Adrenal gland (tissue), 12 donors: ENCODE measurements around the gene ELP5. TPM values are rescaled to one million over a fixed set of nuclear protein-coding genes. Genes with fewer than 3 reads are reported as not detected.

Experiments
- DNase-seq, 7 donors: peaks; one replicate each; pipeline ENCODE4 v3.0.0-alpha.2; 2019 to 2020
- H3K27ac ChIP-seq, 5 donors: fragments of 200-600 bp; sonication (generic) in 4 of 5; 1 replicate in 3 of 5; 2 replicates in 2 of 5; pipeline versions ENCODE4 v1.5.1 to v1.8.0; 2016 to 2020; ENCODE audit warnings: mild to moderate bottlenecking in 1 of 5
- H3K27me3 ChIP-seq: fragments of 200-600 bp; 2 replicates; pipeline ENCODE4 v1.8.0; 2021
- H3K36me3 ChIP-seq, 2 donors: fragments of 200-600 bp; replicated peaks in 1 of 2; 1 replicate in 1 of 2; 2 replicates in 1 of 2; pipeline versions ENCODE4 v1.5.1 to v1.8.0; 2018 to 2022
- H3K4me1 ChIP-seq, 2 donors: fragments of 200-600 bp; replicated peaks in 1 of 2; 1 replicate in 1 of 2; 2 replicates in 1 of 2; pipeline versions ENCODE4 v1.5.1 to v1.8.0; 2018 to 2021
- H3K4me3 ChIP-seq, 4 donors: fragments of 200-600 bp; sonication (generic) in 3 of 4; one replicate each; pipeline ENCODE4 v1.5.1; 2016 to 2018
- H3K9me3 ChIP-seq, 3 donors: fragments of 200-600 bp; sonication (generic) in 1 of 3; replicated peaks in 1 of 3; 1 replicate in 2 of 3; 2 replicates in 1 of 3; pipeline versions ENCODE4 v1.5.1 to v1.8.0; 2016 to 2021
- CTCF ChIP-seq, 6 experiments: fragments of 450-650 bp in 4 of 6; fragments of 200-600 bp in 2 of 6; sonication (generic) in 1 of 6; IDR thresholded peaks; 1 replicate in 5 of 6; 2 replicates in 1 of 6; pipeline versions ENCODE4 v1.5.1 to v1.8.0; 2016 to 2021; ENCODE audit warnings: antibody characterized with exemption in 6 of 6, mild to moderate bottlenecking in 2 of 6, moderate library complexity in 1 of 6
- POLR2A ChIP-seq, 2 donors: fragments of 450-650 bp; IDR thresholded peaks; one replicate each; pipeline ENCODE4 v1.6.1; 2017; ENCODE audit warnings: antibody characterized with exemption in 2 of 2, mild to moderate bottlenecking in 2 of 2, moderate library complexity in 1 of 2
- WGBS, 4 donors: extraction: QIAGEN DNeasy Blood & Tissue Kit in 2 of 4; methylation state at CpG; one replicate each; pipeline versions ENCODE4 v1.1.5 to v1.1.7; 2013 to 2017; 5-methylcytosine and 5-hydroxymethylcytosine counted together
- intact Hi-C, 2 donors: fragments of 100-400 bp; cut with DNase I; formaldehyde crosslinking; loops; one replicate each; pipeline versions ENCODE4 v1.14.1 to v1.15.0; 2022 to 2023
- polyA plus RNA-seq, 3 donors: library from polyadenylated mRNA; stranded (reverse); fragments of 200-250 nt in 2 of 3; fragments of 350-450 nt in 1 of 3; fragmentation: Illumina TruSeq in 1 of 3; extraction: RNeasy Lipid Tissue Mini Kit (QIAGEN cat#74804) in 1 of 3; gene quantifications; one replicate each; pipeline ENCODE4 v1.2.3, GENCODE V29; 2013 to 2014
- total RNA-seq, 9 donors: library from RNA; depleted of rRNA in 4 of 9; stranded (reverse); fragments of >200 nt in 4 of 9; fragments of 120-200 nt in 1 of 9; fragmentation: NEBNext Ultra II Directional in 1 of 9; extraction: Animal tissue kit (Norgen Biotek cat#: 25700) in 1 of 9; gene quantifications; one replicate each; pipeline versions ENCODE4 v1.1.0 to v1.2.4, GENCODE V29; 2013 to 2023
- donor health status: healthy with polysubstance abuse.
- donor health status: Bipolar disorder and iron deficiency.
- donor health status: DM: yes; HTN: yes; CAD: no.
- donor health status: DM: no; HTN: no; CAD: no.
- donor health status: DM: no; HTN: no; CAD: no.
- donor health status: DM: yes; HTN: yes; CAD: no.

ELP5 gene
- total and polyA plus RNA-seq, 12 donors: 28.0 to 96.5 (median 61.3) TPM

- Histone ChIP-seq H3K27ac (no peak overlapping the region), H3K9me3 (no peaks in the 10 kb centered on the region), H3K27me3 (no peaks in the 10 kb centered on the region), H3K36me3 (peaks cover 0 to 8% of the 10 kb centered on the region in 2 donors), H3K4me1 (peaks cover 12 to 21% of the 10 kb centered on the region in 2 donors), H3K4me3 (peak overlapping the region in 1 of 4 donors; percentile 23)
- intact Hi-C loops: loop anchor here in 1 of 2 donors (5.0 kb wide), 1 partner anchor 39 kb away; no protein-coding TSS in a partner anchor
- TF ChIP-seq POLR2A (IDR thresholded peaks at IDR 0.05) (no peak), CTCF (IDR thresholded peaks at IDR 0.05) (no peak)
- peak in 1 of 7 donors; percentile 48 for DNase-seq
- WGBS, 4 donors: 28 to 39% (median 34%) methylated on average over 26 of the region's 26 CpGs
Measured at GRCh38 chr17:7262935-7263800, 11.2 kb downstream of the ELP5 start.

- WGBS, 4 donors: 62 to 75% (median 65%) methylated on average over 4 of the region's 4 CpGs
- H3K27ac ChIP-seq: no peak overlapping the region
Measured at GRCh38 chr17:7263801-7264078, 11.7 kb downstream of the ELP5 start.

GRCh38 chr17:7266784-7267183, 14.8 kb downstream of the ELP5 start:
- H3K27me3 ChIP-seq: no peaks in the 10 kb centered on the region
- TF ChIP-seq POLR2A (IDR thresholded peaks at IDR 0.05) (no peak), CTCF (IDR thresholded peaks at IDR 0.05) (no peak)
- 49 to 64% (median 58%) methylated on average over 1 of the region's 1 CpG for WGBS, 4 donors
- H3K4me1 ChIP-seq: peaks cover 0 to 8% of the 10 kb centered on the region in 2 donors
- intact Hi-C loops: no loop called here
- no peak for DNase-seq
- no peak overlapping the region for H3K27ac ChIP-seq
- H3K36me3 ChIP-seq: no peaks in the 10 kb centered on the region
- H3K9me3 ChIP-seq: no peaks in the 10 kb centered on the region
- no peak overlapping the region for H3K4me3 ChIP-seq

More at GRCh38 chr17:7263801-7264078, 11.7 kb downstream of the ELP5 start:
- no peaks in the 10 kb centered on the region for H3K27me3 ChIP-seq
- peak overlapping the region in 1 of 4 donors; percentile 23 for H3K4me3 ChIP-seq
- no peak for DNase-seq
- TF ChIP-seq POLR2A (IDR thresholded peaks at IDR 0.05): no peak
- no peak for TF ChIP-seq CTCF (IDR thresholded peaks at IDR 0.05)
- H3K36me3 ChIP-seq: peaks cover 0 to 3% of the 10 kb centered on the region in 2 donors
- H3K9me3 ChIP-seq: no peaks in the 10 kb centered on the region
- peaks cover 12 to 21% of the 10 kb centered on the region in 2 donors for H3K4me1 ChIP-seq
- intact Hi-C loops: loop anchor here in 1 of 2 donors (5.0 kb wide), 1 partner anchor 39 kb away; no protein-coding TSS in a partner anchor

- WGBS, 4 donors: 74 to 84% (median 79%) methylated on average over 8 of the region's 8 CpGs
- Histone ChIP-seq H3K9me3 (no peaks in the 10 kb centered on the region), H3K4me1 (peaks cover 18 to 21% of the 10 kb centered on the region in 2 donors), H3K27me3 (no peaks in the 10 kb centered on the region), H3K36me3 (no peaks in the 10 kb centered on the region), H3K4me3 (no peak overlapping the region), H3K27ac (no peak overlapping the region)
- intact Hi-C loops: no loop called here
- no peak for DNase-seq
- TF ChIP-seq POLR2A (IDR thresholded peaks at IDR 0.05): no peak
- TF ChIP-seq CTCF (IDR thresholded peaks at IDR 0.05): no peak
Measured at GRCh38 chr17:7279448-7279847, 27.4 kb downstream of the ELP5 start.
